HEK293 (cell line): ENCODE measurements around the gene ILF3.

Experiments
- FEZF1 ChIP-seq: fragments of 450-650 bp; formaldehyde crosslinking; IDR thresholded peaks from 2 replicates; pipeline ENCODE4 v1.5.1; 2016; ENCODE audit warnings: missing biosample characterization, missing genetic modification characterization
- GLI2 ChIP-seq: fragments of 450-650 bp; formaldehyde crosslinking; IDR thresholded peaks from 2 replicates; pipeline ENCODE4; 2017; ENCODE audit warnings: missing biosample characterization, missing genetic modification characterization, low read depth, borderline replicate concordance
- HOXD13 ChIP-seq: sonication (generic); formaldehyde crosslinking; IDR thresholded peaks from 2 replicates; pipeline ENCODE4 v1.8.0; 2022; ENCODE audit warnings: missing genetic modification reagents, borderline replicate concordance
- IKZF3 ChIP-seq: fragments of 450-650 bp; IDR thresholded peaks from 2 replicates; pipeline ENCODE4 v1.5.0; 2018; ENCODE audit warnings: missing biosample characterization, mild to moderate bottlenecking, missing genetic modification characterization, moderate library complexity
- KLF16 ChIP-seq: fragments of 450-650 bp; formaldehyde crosslinking; IDR thresholded peaks from 2 replicates; pipeline ENCODE4 v1.5.1; 2017; ENCODE audit warnings: missing biosample characterization, missing genetic modification characterization
- SETDB1 ChIP-seq: IDR thresholded peaks from one replicate; pipeline ENCODE4 v1.6.1; 2017; ENCODE audit warnings: mild to moderate bottlenecking, low read length, moderate library complexity, mixed read lengths; ENCODE audit not compliant: insufficient read length
- SP3 ChIP-seq: fragments of 450-650 bp; formaldehyde crosslinking; IDR thresholded peaks from 2 replicates; pipeline ENCODE4 v1.5.1; 2016; ENCODE audit warnings: missing biosample characterization, missing genetic modification characterization
- ZBTB20 ChIP-seq: fragments of 450-650 bp; formaldehyde crosslinking; IDR thresholded peaks from 2 replicates; pipeline ENCODE4 v1.5.1; 2016; ENCODE audit warnings: missing biosample characterization, missing genetic modification characterization
- ZBTB26 ChIP-seq: fragments of 450-650 bp; formaldehyde crosslinking; optimal IDR thresholded peaks from 2 replicates; pipeline ENCODE3; 2016; ENCODE audit warnings: missing biosample characterization, mild to moderate bottlenecking, missing genetic modification characterization
- ZEB2 ChIP-seq: fragments of 450-650 bp; formaldehyde crosslinking; IDR thresholded peaks from 2 replicates; pipeline ENCODE4 v1.5.1; 2016; ENCODE audit warnings: missing biosample characterization, missing genetic modification characterization
- ZFP41 ChIP-seq: fragments of 450-650 bp; formaldehyde crosslinking; IDR thresholded peaks from 2 replicates; pipeline ENCODE4 v1.5.1; 2016; ENCODE audit warnings: missing biosample characterization, missing genetic modification characterization, borderline replicate concordance
- ZFP69B ChIP-seq: fragments of 450-650 bp; formaldehyde crosslinking; IDR thresholded peaks from 2 replicates; pipeline ENCODE4 v1.5.1; 2016; ENCODE audit warnings: missing biosample characterization, missing genetic modification characterization
- ZNF112 ChIP-seq: fragments of 450-650 bp; formaldehyde crosslinking; IDR thresholded peaks from 2 replicates; pipeline ENCODE4 v1.5.0; 2017; ENCODE audit warnings: missing biosample characterization, missing genetic modification characterization
- ZNF121 ChIP-seq: fragments of 450-650 bp; formaldehyde crosslinking; IDR thresholded peaks from 2 replicates; pipeline ENCODE4 v1.5.1; 2016; ENCODE audit warnings: missing biosample characterization, missing genetic modification characterization
- ZNF132 ChIP-seq: fragments of 450-650 bp; formaldehyde crosslinking; IDR thresholded peaks from 2 replicates; pipeline ENCODE4 v1.5.1; 2017; ENCODE audit warnings: missing biosample characterization, missing genetic modification characterization, borderline replicate concordance
- ZNF138 ChIP-seq: fragments of 450-650 bp; formaldehyde crosslinking; IDR thresholded peaks from 2 replicates; pipeline ENCODE4 v1.5.1; 2016; ENCODE audit warnings: missing biosample characterization, missing genetic modification characterization, borderline replicate concordance
- ZNF155 ChIP-seq: fragments of 450-650 bp; formaldehyde crosslinking; IDR thresholded peaks from 2 replicates; pipeline ENCODE4 v1.5.1; 2016; ENCODE audit warnings: missing biosample characterization, missing genetic modification characterization
- ZNF211 ChIP-seq: fragments of 450-650 bp; formaldehyde crosslinking; IDR thresholded peaks from 2 replicates; pipeline ENCODE4 v1.5.1; 2016; ENCODE audit warnings: low read depth, missing biosample characterization, missing genetic modification characterization
- ZNF23 ChIP-seq: fragments of 450-650 bp; formaldehyde crosslinking; IDR thresholded peaks from 2 replicates; pipeline ENCODE4 v1.5.1; 2016; ENCODE audit warnings: missing biosample characterization, missing genetic modification characterization, borderline replicate concordance
- ZNF266 ChIP-seq: fragments of 450-650 bp; formaldehyde crosslinking; IDR thresholded peaks from 2 replicates; pipeline ENCODE4 v1.5.1; 2016; ENCODE audit warnings: missing biosample characterization, missing genetic modification characterization, low read depth
- ZNF302 ChIP-seq: fragments of 450-650 bp; formaldehyde crosslinking; IDR thresholded peaks from 2 replicates; pipeline ENCODE4 v1.5.1; 2016; ENCODE audit warnings: missing biosample characterization, missing genetic modification characterization, low read depth
- ZNF324 ChIP-seq: fragments of 450-650 bp; formaldehyde crosslinking; IDR thresholded peaks from 2 replicates; pipeline ENCODE4 v1.5.1; 2016; ENCODE audit warnings: missing biosample characterization, missing genetic modification characterization
- ZNF341 ChIP-seq: fragments of 450-650 bp; formaldehyde crosslinking; IDR thresholded peaks from 2 replicates; pipeline ENCODE4; 2016; ENCODE audit warnings: low read depth, missing biosample characterization, missing genetic modification characterization
- ZNF354C ChIP-seq: fragments of 450-650 bp; formaldehyde crosslinking; IDR thresholded peaks from 2 replicates; pipeline ENCODE4 v1.5.1; 2016; ENCODE audit warnings: missing biosample characterization, missing genetic modification characterization, low read depth, borderline replicate concordance
- ZNF366 ChIP-seq: fragments of 450-650 bp; formaldehyde crosslinking; conservative IDR thresholded peaks from 2 replicates; pipeline ENCODE4 v1.5.1; 2016; ENCODE audit warnings: missing biosample characterization, missing genetic modification characterization
- ZNF423 ChIP-seq: fragments of 450-650 bp; formaldehyde crosslinking; IDR thresholded peaks from 2 replicates; pipeline ENCODE4 v1.5.1; 2016; ENCODE audit warnings: missing biosample characterization, missing genetic modification characterization
- ZNF501 ChIP-seq: fragments of 450-650 bp; formaldehyde crosslinking; IDR thresholded peaks from 2 replicates; pipeline ENCODE4 v1.5.1; 2016; ENCODE audit warnings: missing biosample characterization, missing genetic modification characterization
- ZNF530 ChIP-seq: fragments of 450-650 bp; formaldehyde crosslinking; IDR thresholded peaks from 2 replicates; pipeline ENCODE4 v1.5.1; 2016; ENCODE audit warnings: low read depth, missing biosample characterization, missing genetic modification characterization
- ZNF561 ChIP-seq: fragments of 450-650 bp; IDR thresholded peaks from 2 replicates; pipeline ENCODE4 v1.5.1; 2018; ENCODE audit warnings: missing biosample characterization, missing genetic modification characterization, borderline replicate concordance
- ZNF623 ChIP-seq: fragments of 450-650 bp; formaldehyde crosslinking; IDR thresholded peaks from 2 replicates; pipeline ENCODE4 v1.5.1; 2016; ENCODE audit warnings: missing biosample characterization, missing genetic modification characterization
- ZNF658 ChIP-seq: fragments of 450-650 bp; formaldehyde crosslinking; IDR thresholded peaks from 2 replicates; pipeline ENCODE4; 2016; ENCODE audit warnings: missing biosample characterization, missing genetic modification characterization
- ZNF664 ChIP-seq: fragments of 450-650 bp; formaldehyde crosslinking; IDR thresholded peaks from 2 replicates; pipeline ENCODE4 v1.5.1; 2016; ENCODE audit warnings: missing biosample characterization, missing genetic modification characterization
- ZNF670 ChIP-seq: fragments of 450-650 bp; formaldehyde crosslinking; IDR thresholded peaks from 2 replicates; pipeline ENCODE4 v1.5.1; 2016; ENCODE audit warnings: missing biosample characterization, missing genetic modification characterization, low read depth
- ZNF677 ChIP-seq: fragments of 450-650 bp; IDR thresholded peaks from 2 replicates; pipeline ENCODE4 v1.5.0; 2018; ENCODE audit warnings: missing biosample characterization, mild to moderate bottlenecking, missing genetic modification characterization, moderate library complexity
- ZNF701 ChIP-seq: fragments of 450-650 bp; formaldehyde crosslinking; IDR thresholded peaks from 2 replicates; pipeline ENCODE4 v1.5.1; 2016; ENCODE audit warnings: missing biosample characterization, missing genetic modification characterization
- ZNF776 ChIP-seq: fragments of 450-650 bp; formaldehyde crosslinking; IDR thresholded peaks from 2 replicates; pipeline ENCODE4 v1.5.0; 2017; ENCODE audit warnings: missing biosample characterization, missing genetic modification characterization, borderline replicate concordance
- ZNF792 ChIP-seq: fragments of 450-650 bp; formaldehyde crosslinking; IDR thresholded peaks from 2 replicates; pipeline ENCODE4 v1.5.1; 2016; ENCODE audit warnings: missing biosample characterization, missing genetic modification characterization
- ZNF837 ChIP-seq: fragments of 450-650 bp; formaldehyde crosslinking; IDR thresholded peaks from 2 replicates; pipeline ENCODE4 v1.5.1; 2016; ENCODE audit warnings: missing biosample characterization, missing genetic modification characterization
- TF ChIP-seq, protein P1 (sequence below): fragments of 450-650 bp; formaldehyde crosslinking; IDR thresholded peaks from 2 replicates; pipeline ENCODE4; 2016; ENCODE audit warnings: missing biosample characterization, missing genetic modification characterization

The ILF3 gene

DNA sequence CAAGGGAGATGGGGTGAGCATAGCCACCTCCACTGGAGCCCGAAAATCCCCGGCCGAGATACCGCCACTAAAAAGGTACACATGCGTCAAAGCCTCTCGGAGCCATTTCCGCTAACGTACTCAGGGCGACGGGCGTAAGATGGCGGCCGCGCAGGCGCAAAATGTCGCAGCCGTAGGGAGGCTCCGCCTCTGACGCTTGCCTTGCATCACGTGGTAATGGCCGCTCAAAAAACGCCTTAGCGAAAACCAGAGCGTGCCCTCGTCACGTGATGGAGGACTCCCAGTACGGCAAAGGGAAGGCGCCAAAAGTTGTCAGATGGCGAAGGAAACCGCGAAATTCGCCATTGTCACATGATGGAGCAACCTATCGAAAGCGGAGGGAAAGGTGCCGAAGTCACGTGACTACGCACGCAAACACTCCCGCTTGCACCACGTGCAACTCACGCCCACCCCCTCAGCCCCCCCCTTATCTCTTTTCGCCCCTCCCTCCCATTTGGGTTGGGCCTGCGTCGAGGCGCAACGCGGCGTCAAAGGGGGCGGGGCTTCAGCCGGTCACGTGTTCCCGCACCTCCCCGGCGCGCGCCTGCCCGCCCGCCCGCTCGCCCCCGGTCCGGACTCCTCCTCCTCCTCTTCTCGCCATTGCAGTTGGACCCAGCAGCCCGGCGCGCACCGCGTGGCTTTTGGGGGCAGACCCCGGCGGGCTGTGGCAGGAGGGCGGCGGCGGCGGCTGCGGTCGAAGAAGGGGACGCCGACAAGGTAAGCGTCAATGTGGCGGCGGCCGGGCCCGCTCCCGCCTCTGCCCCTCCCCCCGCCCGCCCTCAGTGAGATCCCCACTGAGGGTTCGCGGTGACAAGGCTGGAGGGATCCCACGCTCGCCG is at the start of gene ILF3 (continued):
- TF ChIP-seq ZNF623 (peak; percentile 51), ZNF341 (tag by site-specific recombination) (peak; percentile 63), HOXD13 (CRISPR knock-in tag) (0 out of 2 replicates have a peak, but pooled peaks have one; percentile 18), ZNF776 (tag by site-specific recombination) (no peak), ZNF677 (no peak), ZNF530 (tag by site-specific recombination) (no peak), ZFP69B (tag by site-specific recombination) (peak; percentile 79), ZNF664 (peak; percentile 51), ZNF366 (peak; percentile 86), ZNF138 (tag by site-specific recombination) (no peak), SP3 (tag by site-specific recombination) (peak; percentile 99), ZEB2 (tag by site-specific recombination) (peak; percentile 95), ZNF324 (peak; percentile 98), ZFP41 (no peak), ZNF354C (tag by site-specific recombination) (no peak), ZNF701 (tag by site-specific recombination) (no peak), ZNF132 (tag by site-specific recombination) (no peak), IKZF3 (tag by site-specific recombination) (no peak), ZNF658 (tag by site-specific recombination) (no peak), ZNF266 (tag by site-specific recombination) (peak; percentile 11; the same call in 1 of the 2 replicates), ZNF561 (tag by site-specific recombination) (peak; percentile 78; the same call in 1 of the 2 replicates), SETDB1 (peak; percentile 43), ZNF23 (tag by site-specific recombination) (0 out of 2 replicates have a peak, but pooled peaks have one; percentile 41), ZBTB20 (tag by site-specific recombination) (no peak), ZNF155 (tag by site-specific recombination) (no peak), FEZF1 (tag by site-specific recombination) (peak; percentile 66), ZNF423 (no peak), KLF16 (tag by site-specific recombination) (peak; percentile 99), ZNF211 (tag by site-specific recombination) (no peak), ZNF121 (tag by site-specific recombination) (peak; percentile 65; the same call in 1 of the 2 replicates), ZNF792 (0 out of 2 replicates have a peak, but pooled peaks have one; percentile 23), ZNF501 (tag by site-specific recombination) (peak; percentile 61; the same call in 1 of the 2 replicates), ZNF302 (tag by site-specific recombination) (no peak), GLI2 (tag by site-specific recombination) (no peak), ZNF670 (no peak), ZNF837 (tag by site-specific recombination) (no peak), ZBTB26 (tag by site-specific recombination) (peak; percentile 93), ZNF112 (no peak)
- TF ChIP-seq, protein P1, sequence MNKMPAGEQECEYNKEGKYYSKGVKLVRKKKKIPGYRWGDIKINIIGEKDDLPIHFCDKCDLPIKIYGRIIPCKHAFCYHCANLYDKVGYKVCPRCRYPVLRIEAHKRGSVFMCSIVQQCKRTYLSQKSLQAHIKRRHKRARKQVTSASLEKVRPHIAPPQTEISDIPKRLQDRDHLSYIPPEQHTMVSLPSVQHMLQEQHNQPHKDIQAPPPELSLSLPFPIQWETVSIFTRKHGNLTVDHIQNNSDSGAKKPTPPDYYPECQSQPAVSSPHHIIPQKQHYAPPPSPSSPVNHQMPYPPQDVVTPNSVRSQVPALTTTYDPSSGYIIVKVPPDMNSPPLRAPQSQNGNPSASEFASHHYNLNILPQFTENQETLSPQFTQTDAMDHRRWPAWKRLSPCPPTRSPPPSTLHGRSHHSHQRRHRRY (tag by site-specific recombination) = no peak
